Neuronal stem cell (in vitro differentiated cells): ENCODE data around the gene FCSK.

Experiments
- DNase-seq: peaks from one replicate; pipeline ENCODE4 v3.0.0-alpha.2; 2013; ENCODE audit warnings: low spot score
- H2AFZ ChIP-seq: one replicate; pipeline ENCODE4 v1.6.1; 2013; ENCODE audit warnings: mild to moderate bottlenecking, low read length, inconsistent platforms
- H2AK5ac ChIP-seq: 2 replicates; pipeline ENCODE4 v1.6.1; 2013; ENCODE audit warnings: low read depth, mild to moderate bottlenecking, inconsistent platforms, low read length, moderate library complexity, mixed read lengths
- H2BK120ac ChIP-seq: 2 replicates; pipeline ENCODE4 v1.6.1; 2013; ENCODE audit warnings: low read depth, mild to moderate bottlenecking, inconsistent platforms, low read length, moderate library complexity, mixed read lengths
- H2BK12ac ChIP-seq: one replicate; pipeline ENCODE4 v1.6.1; 2013; ENCODE audit warnings: low read length, inconsistent platforms
- H2BK15ac ChIP-seq: 2 replicates; pipeline ENCODE4 v1.6.1; 2013; ENCODE audit warnings: mild to moderate bottlenecking, low read length, inconsistent platforms, mixed read lengths
- H2BK5ac ChIP-seq: one replicate; pipeline ENCODE4 v1.6.1; 2013; ENCODE audit warnings: inconsistent platforms, mild to moderate bottlenecking, low read length, moderate library complexity
- H3K14ac ChIP-seq: one replicate; pipeline ENCODE4 v1.6.1; 2013; ENCODE audit warnings: low read length, inconsistent platforms
- H3K18ac ChIP-seq: 2 replicates; pipeline ENCODE4 v1.6.1; 2013; ENCODE audit warnings: low read length, inconsistent platforms
- H3K23ac ChIP-seq: 2 replicates; pipeline ENCODE4 v1.6.1; 2013; ENCODE audit warnings: low read depth, mild to moderate bottlenecking, mixed read lengths, low read length, inconsistent platforms; ENCODE audit not compliant: poor library complexity
- H3K27ac ChIP-seq: replicated peaks from 3 replicates; pipeline ENCODE4 v1.5.1; 2013; ENCODE audit warnings: low read length, inconsistent platforms
- H3K27me3 ChIP-seq, 3 experiments: 2 replicates each; pipeline ENCODE4 v1.6.1; 2013; ENCODE audit warnings: low read length in 3 of 3, mild to moderate bottlenecking in 2 of 3, inconsistent platforms in 1 of 3, low read depth in 1 of 3, mixed read lengths in 1 of 3, moderate library complexity in 1 of 3; ENCODE audit not compliant: control insufficient read depth in 3 of 3, insufficient read depth in 3 of 3
- H3K36me3 ChIP-seq, 2 donors: replicated peaks in 1 of 2; 2 replicates each; pipeline ENCODE4 v1.6.1; 2013; ENCODE audit warnings: low read length in 2 of 2; ENCODE audit not compliant: control insufficient read depth in 2 of 2, insufficient read depth in 2 of 2
- H3K4ac ChIP-seq: 2 replicates; pipeline ENCODE4 v1.6.1; 2013; ENCODE audit warnings: inconsistent platforms, mild to moderate bottlenecking, low read length, moderate library complexity
- H3K4me1 ChIP-seq, 2 donors: 1 replicate in 1 of 2; 2 replicates in 1 of 2; pipeline ENCODE4 v1.6.1; 2013; ENCODE audit warnings: low read length in 2 of 2, low read depth in 1 of 2; ENCODE audit not compliant: control insufficient read depth in 2 of 2, insufficient read depth in 1 of 2
- H3K4me2 ChIP-seq: one replicate; pipeline ENCODE4 v1.6.1; 2013; ENCODE audit warnings: mild to moderate bottlenecking, low read length, inconsistent platforms; ENCODE audit not compliant: insufficient read depth, poor library complexity, severe bottlenecking
- H3K4me3 ChIP-seq, 2 donors: 2 replicates each; pipeline ENCODE4 v1.5.1; 2013; ENCODE audit warnings: low read length in 2 of 2, mild to moderate bottlenecking in 2 of 2, inconsistent platforms in 1 of 2, moderate library complexity in 1 of 2
- H3K79me1 ChIP-seq: one replicate; pipeline ENCODE4 v1.6.1; 2013; ENCODE audit warnings: low read depth, mild to moderate bottlenecking, inconsistent platforms, low read length, moderate library complexity
- H3K9ac ChIP-seq: one replicate; pipeline ENCODE4 v1.6.1; 2013; ENCODE audit warnings: mild to moderate bottlenecking, low read depth, low read length, inconsistent platforms; ENCODE audit not compliant: poor library complexity
- H3K9me3 ChIP-seq, 2 donors: replicated peaks in 1 of 2; 2 replicates each; pipeline versions ENCODE3 to v1.6.1; 2013; ENCODE audit warnings: low read length in 2 of 2, mild to moderate bottlenecking in 2 of 2, inconsistent platforms in 1 of 2, low read depth in 1 of 2, mixed read lengths in 1 of 2, moderate library complexity in 1 of 2; ENCODE audit not compliant: control insufficient read depth in 2 of 2, insufficient read depth in 1 of 2
- H4K8ac ChIP-seq: one replicate; pipeline ENCODE4 v1.6.1; 2013; ENCODE audit warnings: low read depth, mild to moderate bottlenecking, inconsistent platforms, low read length, moderate library complexity
- H4K91ac ChIP-seq: one replicate; pipeline ENCODE4 v1.6.1; 2013; ENCODE audit warnings: low read length, low read depth, mild to moderate bottlenecking, inconsistent platforms; ENCODE audit not compliant: poor library complexity
- WGBS, 2 donors: extraction: QIAGEN DNeasy Blood & Tissue Kit; methylation state at CpG; one replicate each; pipeline ENCODE4 v1.1.7; 2013; ENCODE audit warnings: missing lambda C conversion rate in 2 of 2, mixed read lengths in 1 of 2; ENCODE audit not compliant: insufficient read length in 2 of 2, insufficient replicate concordance in 1 of 2; ENCODE audit errors: extremely low coverage in 2 of 2; 5-methylcytosine and 5-hydroxymethylcytosine counted together

Gene FCSK

DNA sequence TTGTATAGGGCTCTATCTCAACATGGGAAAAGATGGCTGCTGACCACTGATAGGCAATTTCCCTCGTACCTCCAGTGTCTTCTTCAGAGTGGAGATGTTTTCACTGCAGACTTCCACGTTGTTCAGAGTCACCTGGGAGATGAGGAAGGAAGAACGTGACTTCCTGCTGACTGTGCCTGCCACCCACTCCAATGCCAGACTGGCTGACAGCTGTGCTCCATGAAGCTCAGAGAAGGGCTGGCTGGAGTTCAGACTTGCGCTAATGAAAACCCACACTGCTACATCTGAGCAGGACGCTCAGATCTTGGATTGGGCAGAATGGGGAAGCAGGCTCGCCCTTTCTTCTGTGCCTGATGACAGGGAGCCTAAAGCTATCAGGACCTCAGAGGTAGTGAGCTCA, 35.9 kb downstream of the FCSK start:
- Histone ChIP-seq H3K18ac (no peak overlapping the region), H3K27ac (no peak overlapping the region), H4K91ac (no peak overlapping the region), H3K79me1 (peaks cover 1% of the 10 kb centered on the region), H3K14ac (no peak overlapping the region), H3K9ac (peak overlapping the region; percentile 4), H2BK120ac (no peak overlapping the region), H3K36me3 (peaks cover 11 to 60% of the 10 kb centered on the region in 2 donors), H2AFZ (no peak overlapping the region), H3K27me3 (no peaks in the 10 kb centered on the region), H2AK5ac (no peak overlapping the region), H3K23ac (no peak overlapping the region), H2BK12ac (no peak overlapping the region), H3K4me1 (no peaks in the 10 kb centered on the region), H4K8ac (no peak overlapping the region), H3K4ac (no peak overlapping the region), H3K4me3 (no peak overlapping the region), H3K4me2 (no peak overlapping the region), H2BK5ac (no peak overlapping the region), H3K9me3 (no peaks in the 10 kb centered on the region), H2BK15ac (no peak overlapping the region)
- WGBS, 2 donors = no CpG with 5 or more reads among the region's 6 CpGs
- no peak for DNase-seq

DNA sequence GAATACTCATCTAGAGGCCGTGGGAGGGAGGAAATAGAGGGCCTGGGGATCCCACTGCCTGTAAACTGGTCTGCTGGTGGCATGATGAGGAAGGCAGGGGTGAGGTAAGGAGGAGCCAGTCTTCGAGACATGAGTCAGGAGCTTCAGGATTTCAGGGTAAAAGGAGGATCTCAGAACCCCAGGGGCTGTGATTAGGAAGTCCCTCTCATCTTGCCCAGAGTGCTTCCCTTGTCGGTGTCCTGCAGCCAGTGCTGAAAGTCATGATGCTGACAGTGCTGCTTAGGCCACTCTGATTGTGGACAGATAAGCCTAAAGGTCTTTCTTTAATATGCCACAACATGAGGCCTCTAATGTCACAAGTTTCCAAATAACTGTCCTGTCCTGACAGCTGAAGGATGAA, 39.4 kb downstream of the FCSK start:
- Histone ChIP-seq H3K9me3 (no peaks in the 10 kb centered on the region), H3K14ac (no peak overlapping the region), H3K18ac (no peak overlapping the region), H3K23ac (no peak overlapping the region), H3K27me3 (no peaks in the 10 kb centered on the region), H3K4me3 (no peak overlapping the region), H3K27ac (no peak overlapping the region), H3K79me1 (peaks cover 1% of the 10 kb centered on the region), H2BK12ac (no peak overlapping the region), H3K4me1 (no peaks in the 10 kb centered on the region), H3K36me3 (peaks cover 27 to 76% of the 10 kb centered on the region in 2 donors), H4K8ac (no peak overlapping the region), H2BK120ac (no peak overlapping the region), H2BK15ac (no peak overlapping the region), H2AFZ (no peak overlapping the region), H2AK5ac (no peak overlapping the region), H3K9ac (no peak overlapping the region), H3K4me2 (no peak overlapping the region), H2BK5ac (no peak overlapping the region), H4K91ac (no peak overlapping the region), H3K4ac (no peak overlapping the region)
- DNase-seq = no peak
- WGBS, 2 donors = no CpG with 5 or more reads among the region's 3 CpGs

DNA sequence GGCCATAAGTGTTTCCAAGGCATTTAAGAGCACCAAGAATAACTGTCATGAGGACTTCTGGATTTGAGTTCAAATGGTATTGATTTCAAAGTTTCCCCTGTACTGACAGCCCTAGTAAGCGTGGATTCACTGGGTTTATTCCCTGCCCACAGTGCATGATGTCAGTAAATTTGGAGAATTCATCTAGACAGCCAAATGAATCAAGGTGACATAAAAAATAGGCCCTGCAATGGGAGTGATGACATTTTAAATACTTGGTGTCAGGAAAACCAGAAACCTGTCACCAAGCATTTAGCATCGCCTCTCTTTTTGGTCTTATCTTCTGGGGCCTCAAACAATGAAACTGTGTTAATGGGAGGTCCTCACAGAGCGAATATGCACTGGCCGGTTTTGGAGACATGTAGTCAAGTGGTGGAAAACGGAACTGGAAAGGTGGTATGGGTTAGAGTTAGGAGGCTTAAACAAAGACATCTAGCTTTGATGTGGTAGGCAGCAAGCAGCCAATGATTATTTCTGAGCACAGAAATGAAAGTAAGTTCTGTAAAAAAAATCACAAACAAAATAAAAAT, 39.9 kb downstream of the FCSK start:
- no peak overlapping the region for H3K4ac ChIP-seq
- no CpG with 5 or more reads among the region's 5 CpGs for WGBS, 2 donors
- no peaks in the 10 kb centered on the region for H3K27me3 ChIP-seq
- no peak overlapping the region for H4K91ac ChIP-seq
- H3K4me2 ChIP-seq = no peak overlapping the region
- peaks cover 27 to 78% of the 10 kb centered on the region in 2 donors for H3K36me3 ChIP-seq
- peaks cover 1% of the 10 kb centered on the region for H3K79me1 ChIP-seq
- H3K14ac ChIP-seq = no peak overlapping the region
- H2BK15ac ChIP-seq = no peak overlapping the region
- no peak overlapping the region for H3K4me3 ChIP-seq
- no peak overlapping the region for H2AFZ ChIP-seq
- H3K9me3 ChIP-seq = no peaks in the 10 kb centered on the region
- H3K9ac ChIP-seq = no peak overlapping the region
- no peak overlapping the region for H2BK5ac ChIP-seq
- no peak overlapping the region for H2AK5ac ChIP-seq
- H3K4me1 ChIP-seq = no peaks in the 10 kb centered on the region
- no peak overlapping the region for H2BK120ac ChIP-seq
- no peak overlapping the region for H2BK12ac ChIP-seq
- no peak overlapping the region for H3K27ac ChIP-seq
- H4K8ac ChIP-seq = no peak overlapping the region
- no peak overlapping the region for H3K18ac ChIP-seq
- no peak overlapping the region for H3K23ac ChIP-seq
- no peak for DNase-seq

DNA sequence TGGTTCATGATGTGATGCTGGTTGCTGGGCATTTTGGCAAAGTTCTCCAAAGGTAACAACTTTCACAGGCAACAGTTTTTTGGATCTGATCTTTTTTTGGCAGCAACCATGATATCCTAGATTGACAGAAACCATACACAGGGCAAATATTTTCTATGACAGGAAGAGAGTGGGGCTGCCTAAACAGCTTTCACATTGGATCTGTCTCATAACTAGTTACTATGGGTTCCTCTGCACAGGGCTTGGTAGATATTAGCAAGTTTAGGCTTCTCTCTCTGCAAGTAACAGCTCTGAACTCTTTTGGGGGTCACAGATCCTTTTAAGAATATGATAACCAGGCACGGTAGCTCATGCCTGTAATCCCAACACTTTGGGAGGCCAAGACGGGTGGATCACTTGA, 40.4 kb downstream of the FCSK start:
- Histone ChIP-seq H3K18ac (no peak overlapping the region), H3K4me2 (no peak overlapping the region), H2BK15ac (no peak overlapping the region), H2BK120ac (no peak overlapping the region), H2AFZ (no peak overlapping the region), H3K9me3 (no peaks in the 10 kb centered on the region), H3K4me3 (no peak overlapping the region), H3K4ac (no peak overlapping the region), H3K27ac (no peak overlapping the region), H4K91ac (no peak overlapping the region), H3K27me3 (no peaks in the 10 kb centered on the region), H2BK12ac (no peak overlapping the region), H3K4me1 (no peaks in the 10 kb centered on the region), H3K23ac (no peak overlapping the region), H2AK5ac (no peak overlapping the region), H3K14ac (no peak overlapping the region), H4K8ac (no peak overlapping the region), H3K36me3 (peaks cover 25 to 77% of the 10 kb centered on the region in 2 donors), H2BK5ac (no peak overlapping the region), H3K9ac (no peak overlapping the region), H3K79me1 (peaks cover 1% of the 10 kb centered on the region)
- DNase-seq = no peak
- WGBS, 2 donors = no CpG with 5 or more reads among the region's 2 CpGs
